H9 (cell line): Measurements from ENCODE around the gene PHOX2A. TPM values are rescaled to one million over a fixed set of nuclear protein-coding genes. Genes with fewer than 3 reads are reported as not detected.

Experiments
- DNase-seq: peaks from one replicate; pipeline ENCODE4 v3.0.0-alpha.2; 2017
- H2AFZ ChIP-seq: one replicate; pipeline ENCODE4 v1.6.1; 2013; ENCODE audit warnings: mild to moderate bottlenecking, low read length, control low read depth, moderate library complexity
- H2AK5ac ChIP-seq: 2 replicates; pipeline ENCODE4 v1.6.1; 2013; ENCODE audit warnings: low read length, control low read depth, mixed read lengths; ENCODE audit not compliant: insufficient read length
- H2BK120ac ChIP-seq: one replicate; pipeline ENCODE4 v1.6.1; 2013; ENCODE audit warnings: low read depth, mild to moderate bottlenecking, low read length, control low read depth, inconsistent platforms; ENCODE audit not compliant: poor library complexity, severe bottlenecking
- H2BK12ac ChIP-seq: 2 replicates; pipeline ENCODE4 v1.6.1; 2013; ENCODE audit warnings: low read length, control low read depth, mixed read lengths, low read depth; ENCODE audit not compliant: insufficient read length
- H2BK15ac ChIP-seq: 2 replicates; pipeline ENCODE4 v1.6.1; 2013; ENCODE audit warnings: low read depth, low read length, control low read depth
- H2BK20ac ChIP-seq: one replicate; pipeline ENCODE4 v1.6.1; 2013; ENCODE audit warnings: low read depth, mild to moderate bottlenecking, low read length, control low read depth, inconsistent platforms; ENCODE audit not compliant: poor library complexity, severe bottlenecking
- H2BK5ac ChIP-seq: 2 replicates; pipeline ENCODE4 v1.6.1; 2013; ENCODE audit warnings: low read length, control low read depth, mixed read lengths; ENCODE audit not compliant: insufficient read length
- H3K14ac ChIP-seq: 2 replicates; pipeline ENCODE4 v1.6.1; 2013; ENCODE audit warnings: low read length, control low read depth; ENCODE audit not compliant: insufficient read depth
- H3K18ac ChIP-seq: 2 replicates; pipeline ENCODE4 v1.6.1; 2013; ENCODE audit warnings: low read depth, mild to moderate bottlenecking, mixed read lengths, low read length, control low read depth; ENCODE audit not compliant: insufficient read length
- H3K23ac ChIP-seq: 2 replicates; pipeline ENCODE4 v1.6.1; 2013; ENCODE audit warnings: low read length, control low read depth, mixed read lengths, low read depth; ENCODE audit not compliant: insufficient read length
- H3K23me2 ChIP-seq: 2 replicates; pipeline ENCODE4 v1.6.1; 2013; ENCODE audit warnings: low read depth, mild to moderate bottlenecking, mixed read lengths, low read length, control low read depth; ENCODE audit not compliant: insufficient read length, poor library complexity, severe bottlenecking
- H3K27ac ChIP-seq: 2 replicates; pipeline ENCODE4 v1.5.1; 2013; ENCODE audit warnings: low read length, control low read depth, mixed read lengths, low read depth; ENCODE audit not compliant: insufficient read length
- H3K27me3 ChIP-seq: 2 replicates; pipeline ENCODE4 v1.6.1; 2013; ENCODE audit warnings: low read length, control low read depth, inconsistent platforms; ENCODE audit not compliant: insufficient read depth
- H3K4ac ChIP-seq: 2 replicates; pipeline ENCODE4 v1.6.1; 2013; ENCODE audit warnings: low read depth, mild to moderate bottlenecking, control low read depth, inconsistent platforms, low read length, moderate library complexity
- H3K4me1 ChIP-seq: 2 replicates; pipeline ENCODE4 v1.6.1; 2013; ENCODE audit warnings: low read length, control low read depth, inconsistent platforms; ENCODE audit not compliant: insufficient read depth
- H3K4me2 ChIP-seq: 2 replicates; pipeline ENCODE4 v1.6.1; 2013; ENCODE audit warnings: low read length, control low read depth, mixed read lengths; ENCODE audit not compliant: insufficient read length, insufficient read depth
- H3K56ac ChIP-seq: 2 replicates; pipeline ENCODE4 v1.6.1; 2013; ENCODE audit warnings: low read depth, mild to moderate bottlenecking, mixed read lengths, low read length, control low read depth; ENCODE audit not compliant: insufficient read length
- H3K79me1 ChIP-seq: 2 replicates; pipeline ENCODE4 v1.6.1; 2013; ENCODE audit warnings: low read depth, mild to moderate bottlenecking, moderate library complexity, low read length, control low read depth, inconsistent platforms; ENCODE audit not compliant: insufficient read depth, poor library complexity, severe bottlenecking
- H3K79me2 ChIP-seq: 2 replicates; pipeline ENCODE4 v1.6.1; 2013; ENCODE audit warnings: low read length, control low read depth, inconsistent platforms; ENCODE audit not compliant: insufficient read depth
- H3K9ac ChIP-seq: 2 replicates; pipeline ENCODE4 v1.6.1; 2013; ENCODE audit warnings: low read length, control low read depth, mixed read lengths; ENCODE audit not compliant: insufficient read length; ENCODE audit errors: extremely low read depth
- H3K9me3 ChIP-seq: one replicate; pipeline ENCODE4 v1.6.1; 2013; ENCODE audit warnings: low read depth, low read length, inconsistent platforms; ENCODE audit not compliant: control insufficient read depth
- H3T11ph ChIP-seq: one replicate; pipeline ENCODE4 v1.6.1; 2013; ENCODE audit warnings: mild to moderate bottlenecking, low read length, control low read depth, inconsistent platforms
- H4K20me1 ChIP-seq: one replicate; pipeline ENCODE4 v1.6.1; 2013; ENCODE audit not compliant: control insufficient read depth, insufficient read length, insufficient read depth
- H4K5ac ChIP-seq: 2 replicates; pipeline ENCODE4 v1.6.1; 2013; ENCODE audit warnings: low read depth, mild to moderate bottlenecking, mixed read lengths, low read length, control low read depth; ENCODE audit not compliant: insufficient read length
- H4K8ac ChIP-seq: replicated peaks from 2 replicates; pipeline ENCODE4 v1.6.1; 2013; ENCODE audit warnings: low read length, control low read depth, mixed read lengths, low read depth; ENCODE audit not compliant: insufficient read length
- H4K91ac ChIP-seq: 2 replicates; pipeline ENCODE4 v1.6.1; 2013; ENCODE audit warnings: low read depth, mild to moderate bottlenecking, moderate library complexity, mixed read lengths, low read length, control low read depth; ENCODE audit not compliant: insufficient read length
- H3K27ac Mint-ChIP-seq, 3 experiments: 2 replicates in 2 of 3; 3 replicates in 1 of 3; pipeline ENCODE4 v1.8.0; 2020 to 2021; ENCODE audit warnings: mixed read lengths in 3 of 3, mild to moderate bottlenecking in 1 of 3, moderate library complexity in 1 of 3
- H3K27me3 Mint-ChIP-seq: 2 replicates; pipeline ENCODE4 v1.8.0; 2021; ENCODE audit warnings: low read depth, mild to moderate bottlenecking, moderate library complexity, mixed read lengths
- H3K36me3 Mint-ChIP-seq, 3 experiments: 2 replicates in 2 of 3; 3 replicates in 1 of 3; pipeline ENCODE4 v1.8.0; 2020 to 2021; ENCODE audit warnings: low read depth in 3 of 3, mixed read lengths in 3 of 3; ENCODE audit not compliant: insufficient read depth in 1 of 3
- H3K4me1 Mint-ChIP-seq, 2 experiments: 2 replicates each; pipeline ENCODE4 v1.8.0; 2020; ENCODE audit warnings: mixed read lengths in 2 of 2
- H3K4me3 Mint-ChIP-seq, 2 experiments: 2 replicates in 1 of 2; 3 replicates in 1 of 2; pipeline ENCODE4 v1.8.0; 2020 to 2021; ENCODE audit warnings: mild to moderate bottlenecking in 2 of 2, mixed read lengths in 2 of 2, moderate library complexity in 1 of 2
- H3K9me3 Mint-ChIP-seq, 2 experiments: 2 replicates in 1 of 2; 3 replicates in 1 of 2; pipeline ENCODE4 v1.8.0; 2020; ENCODE audit warnings: mild to moderate bottlenecking in 2 of 2, mixed read lengths in 2 of 2, moderate library complexity in 1 of 2
- WGBS: extraction: QIAGEN DNeasy Blood & Tissue Kit; methylation state at CpG from one replicate; pipeline ENCODE4 v1.1.7; 2013; ENCODE audit warnings: missing lambda C conversion rate, low lambda C conversion rate, mixed read lengths; ENCODE audit not compliant: insufficient read length; ENCODE audit errors: extremely low coverage; 5-methylcytosine and 5-hydroxymethylcytosine counted together
- total RNA-seq: library from RNA; stranded (reverse); gene quantifications from 2 replicates; pipeline ENCODE4 v1.2.1, GENCODE V29; 2021
- TF ChIP-seq, protein P1 (sequence below): fragments of 200-600 bp; sonication (generic); conservative IDR thresholded peaks from 3 replicates; pipeline ENCODE4 v1.8.0; 2021; ENCODE audit warnings: antibody characterized with exemption, mild to moderate bottlenecking

The PHOX2A gene
- total RNA-seq, 1 experiment from 2014 or later = 1.4 TPM

DNA sequence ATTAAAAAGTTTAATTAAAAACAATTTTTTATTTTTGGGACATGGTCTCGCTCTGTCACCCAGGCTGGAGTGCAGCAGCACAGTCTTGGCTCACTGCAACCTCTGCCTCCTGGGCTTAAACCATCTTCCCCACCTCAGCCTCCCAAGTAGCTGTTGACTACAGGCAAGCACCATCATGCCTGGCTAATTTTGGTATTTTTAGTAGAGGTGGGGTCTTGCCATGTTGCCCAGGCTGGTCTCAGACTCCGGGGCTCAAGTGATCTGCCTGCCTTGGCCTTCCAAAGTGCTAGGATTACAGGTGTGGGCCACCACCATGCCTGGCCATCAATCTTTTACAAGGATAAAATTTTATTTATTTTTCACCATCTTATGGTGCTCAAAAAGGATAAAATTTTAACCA lies 43.3 kb upstream of the PHOX2A start:
- DNase-seq = no peak
- no peak overlapping the region for H3K23ac ChIP-seq

More for the DNA sequence above, 43.3 kb upstream of the PHOX2A start:
- Histone ChIP-seq H3K9me3 (no peaks in the 10 kb centered on the region), H2AFZ (no peak overlapping the region), H3K4ac (no peak overlapping the region), H3K56ac (no peak overlapping the region), H3K4me2 (no peak overlapping the region), H2AK5ac (no peak overlapping the region), H2BK20ac (no peak overlapping the region), H4K91ac (no peak overlapping the region), H3K4me1 (no peaks in the 10 kb centered on the region; the same call in 1 of the 2 replicates), H3K23me2 (no peaks in the 10 kb centered on the region), H3K27ac (no peak overlapping the region), H3K9ac (no peak overlapping the region), H4K20me1 (no peaks in the 10 kb centered on the region), H4K8ac (no peak overlapping the region), H3K79me1 (no peaks in the 10 kb centered on the region), H2BK120ac (no peak overlapping the region), H3K79me2 (no peaks in the 10 kb centered on the region), H2BK12ac (no peak overlapping the region), H3T11ph (no peak overlapping the region), H3K27me3 (no peaks in the 10 kb centered on the region), H3K14ac (no peak overlapping the region), H2BK5ac (no peak overlapping the region), H4K5ac (no peak overlapping the region), H3K18ac (no peak overlapping the region), H2BK15ac (no peak overlapping the region)
- TF ChIP-seq, protein P1, sequence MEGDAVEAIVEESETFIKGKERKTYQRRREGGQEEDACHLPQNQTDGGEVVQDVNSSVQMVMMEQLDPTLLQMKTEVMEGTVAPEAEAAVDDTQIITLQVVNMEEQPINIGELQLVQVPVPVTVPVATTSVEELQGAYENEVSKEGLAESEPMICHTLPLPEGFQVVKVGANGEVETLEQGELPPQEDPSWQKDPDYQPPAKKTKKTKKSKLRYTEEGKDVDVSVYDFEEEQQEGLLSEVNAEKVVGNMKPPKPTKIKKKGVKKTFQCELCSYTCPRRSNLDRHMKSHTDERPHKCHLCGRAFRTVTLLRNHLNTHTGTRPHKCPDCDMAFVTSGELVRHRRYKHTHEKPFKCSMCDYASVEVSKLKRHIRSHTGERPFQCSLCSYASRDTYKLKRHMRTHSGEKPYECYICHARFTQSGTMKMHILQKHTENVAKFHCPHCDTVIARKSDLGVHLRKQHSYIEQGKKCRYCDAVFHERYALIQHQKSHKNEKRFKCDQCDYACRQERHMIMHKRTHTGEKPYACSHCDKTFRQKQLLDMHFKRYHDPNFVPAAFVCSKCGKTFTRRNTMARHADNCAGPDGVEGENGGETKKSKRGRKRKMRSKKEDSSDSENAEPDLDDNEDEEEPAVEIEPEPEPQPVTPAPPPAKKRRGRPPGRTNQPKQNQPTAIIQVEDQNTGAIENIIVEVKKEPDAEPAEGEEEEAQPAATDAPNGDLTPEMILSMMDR = no peak
- no peaks in the 10 kb centered on the region for H3K9me3 Mint-ChIP-seq
- no peak overlapping the region for H3K27ac Mint-ChIP-seq
- H3K4me3 Mint-ChIP-seq = no peak overlapping the region
- peaks cover 2 to 3% of the 10 kb centered on the region in 2 experiments; a peak in 3 of 4 replicates for H3K4me1 Mint-ChIP-seq
- H3K27me3 Mint-ChIP-seq = peaks cover 2% of the 10 kb centered on the region
- H3K36me3 Mint-ChIP-seq = no peaks in the 10 kb centered on the region
- WGBS = no CpG with 5 or more reads among the region's 2 CpGs
